ENCODE data around the gene PKDCC.

The PKDCC gene

GRCh38 chr2:42090216-42090615, 42.4 kb downstream of the PKDCC start:
- H3K18ac ChIP-seq (ENCODE audit: low read length), result no peak overlapping the region
- no peak overlapping the region for H3K4me2 ChIP-seq (ENCODE audit: insufficient read depth, low read length, poor library complexity, severe bottlenecking)
- H2BK120ac ChIP-seq (ENCODE audit: low read depth, low read length), result no peak overlapping the region
- no peak overlapping the region for H4K8ac ChIP-seq (ENCODE audit: low read depth, low read length)
- no peak overlapping the region for H2AFZ ChIP-seq (ENCODE audit: low read length)
- no peaks in the 10 kb centered on the region for H3K36me3 ChIP-seq (replicated peaks in 1 of 2; ENCODE audit: control insufficient read depth in 2 of 2, insufficient read depth in 2 of 2, low read length in 2 of 2)
- no peak overlapping the region for H3K23ac ChIP-seq (ENCODE audit: low read depth, low read length, poor library complexity)
- peaks cover 0 to 3% (median 0%) of the 10 kb centered on the region in 3 experiments for H3K27me3 ChIP-seq (ENCODE audit: control insufficient read depth in 3 of 3, insufficient read depth in 3 of 3, low read depth in 1 of 3, low read length in 3 of 3)
- no peaks in the 10 kb centered on the region for H3K79me1 ChIP-seq (ENCODE audit: low read depth, low read length)
- H3K9ac ChIP-seq (ENCODE audit: low read depth, low read length, poor library complexity), result no peak overlapping the region
- no peak overlapping the region for H3K4ac ChIP-seq (ENCODE audit: low read length)
- H3K4me1 ChIP-seq (ENCODE audit: control insufficient read depth in 2 of 2, insufficient read depth in 1 of 2, low read depth in 1 of 2, low read length in 2 of 2), result peaks cover 4 to 8% of the 10 kb centered on the region in 2 donors
- no peak overlapping the region for H2BK5ac ChIP-seq (ENCODE audit: low read length)
- no peak overlapping the region for H3K27ac ChIP-seq (replicated peaks; ENCODE audit: low read length)
- H2BK15ac ChIP-seq (ENCODE audit: low read length), result no peak overlapping the region
- H3K4me3 ChIP-seq (ENCODE audit: low read length in 2 of 2), result no peak overlapping the region
- no peak overlapping the region for H4K91ac ChIP-seq (ENCODE audit: low read depth, low read length, poor library complexity)
- no CpG with 5 or more reads among the region's 5 CpGs for WGBS, 2 donors (ENCODE audit: extremely low coverage in 2 of 2, insufficient read length in 2 of 2, insufficient replicate concordance in 1 of 2)
- no peaks in the 10 kb centered on the region for H3K9me3 ChIP-seq (replicated peaks in 1 of 2; ENCODE audit: control insufficient read depth in 2 of 2, insufficient read depth in 1 of 2, low read depth in 1 of 2, low read length in 2 of 2)
- H3K14ac ChIP-seq (ENCODE audit: low read length), result no peak overlapping the region
- H2AK5ac ChIP-seq (ENCODE audit: low read depth, low read length), result no peak overlapping the region
- H2BK12ac ChIP-seq (ENCODE audit: low read length), result no peak overlapping the region
- DNase-seq (ENCODE audit: low spot score), result no peak

DNA sequence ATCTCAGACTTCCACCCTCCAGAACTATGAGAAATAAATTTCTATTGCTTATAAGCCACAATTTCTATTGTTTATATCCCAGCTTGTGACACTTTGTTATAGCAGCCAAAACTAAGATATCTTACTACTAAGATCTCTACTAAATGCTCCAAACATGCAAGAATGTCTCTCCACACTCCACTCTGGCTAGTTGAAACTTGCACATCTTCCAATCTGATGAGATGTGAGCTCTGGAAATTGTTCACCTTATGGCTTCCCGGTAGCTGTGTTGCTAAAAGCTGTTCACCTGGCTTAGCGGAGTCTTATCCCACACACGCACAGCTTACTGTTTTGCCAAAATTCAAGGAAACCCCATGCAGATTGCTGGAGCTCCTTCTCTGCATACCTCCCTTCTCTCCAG, 43.9 kb downstream of the PKDCC start:
- Histone ChIP-seq H3K27me3 (ENCODE audit: control insufficient read depth in 3 of 3, insufficient read depth in 3 of 3, low read depth in 1 of 3, low read length in 3 of 3) (peaks cover 0 to 3% (median 0%) of the 10 kb centered on the region in 3 experiments), H3K9ac (ENCODE audit: low read depth, low read length, poor library complexity) (no peak overlapping the region), H3K4ac (ENCODE audit: low read length) (no peak overlapping the region), H3K18ac (ENCODE audit: low read length) (no peak overlapping the region), H3K4me2 (ENCODE audit: insufficient read depth, low read length, poor library complexity, severe bottlenecking) (no peak overlapping the region), H2BK12ac (ENCODE audit: low read length) (no peak overlapping the region), H2BK15ac (ENCODE audit: low read length) (no peak overlapping the region), H3K14ac (ENCODE audit: low read length) (no peak overlapping the region), H4K91ac (ENCODE audit: low read depth, low read length, poor library complexity) (no peak overlapping the region), H3K9me3 (replicated peaks in 1 of 2; ENCODE audit: control insufficient read depth in 2 of 2, insufficient read depth in 1 of 2, low read depth in 1 of 2, low read length in 2 of 2) (no peaks in the 10 kb centered on the region), H3K4me3 (ENCODE audit: low read length in 2 of 2) (no peak overlapping the region), H3K36me3 (replicated peaks in 1 of 2; ENCODE audit: control insufficient read depth in 2 of 2, insufficient read depth in 2 of 2, low read length in 2 of 2) (no peaks in the 10 kb centered on the region), H2AFZ (ENCODE audit: low read length) (peak overlapping the region; percentile 80), H3K4me1 (ENCODE audit: control insufficient read depth in 2 of 2, insufficient read depth in 1 of 2, low read depth in 1 of 2, low read length in 2 of 2) (peaks cover 4 to 8% of the 10 kb centered on the region in 2 donors), H2AK5ac (ENCODE audit: low read depth, low read length) (no peak overlapping the region), H4K8ac (ENCODE audit: low read depth, low read length) (no peak overlapping the region), H2BK120ac (ENCODE audit: low read depth, low read length) (peak overlapping the region; percentile 25), H3K79me1 (ENCODE audit: low read depth, low read length) (no peaks in the 10 kb centered on the region), H3K23ac (ENCODE audit: low read depth, low read length, poor library complexity) (no peak overlapping the region), H2BK5ac (ENCODE audit: low read length) (no peak overlapping the region), H3K27ac (replicated peaks; ENCODE audit: low read length) (no peak overlapping the region)
- DNase-seq (ENCODE audit: low spot score), result no peak
- WGBS, 2 donors (ENCODE audit: extremely low coverage in 2 of 2, insufficient read length in 2 of 2, insufficient replicate concordance in 1 of 2), result no CpG with 5 or more reads among the region's 3 CpGs

DNA sequence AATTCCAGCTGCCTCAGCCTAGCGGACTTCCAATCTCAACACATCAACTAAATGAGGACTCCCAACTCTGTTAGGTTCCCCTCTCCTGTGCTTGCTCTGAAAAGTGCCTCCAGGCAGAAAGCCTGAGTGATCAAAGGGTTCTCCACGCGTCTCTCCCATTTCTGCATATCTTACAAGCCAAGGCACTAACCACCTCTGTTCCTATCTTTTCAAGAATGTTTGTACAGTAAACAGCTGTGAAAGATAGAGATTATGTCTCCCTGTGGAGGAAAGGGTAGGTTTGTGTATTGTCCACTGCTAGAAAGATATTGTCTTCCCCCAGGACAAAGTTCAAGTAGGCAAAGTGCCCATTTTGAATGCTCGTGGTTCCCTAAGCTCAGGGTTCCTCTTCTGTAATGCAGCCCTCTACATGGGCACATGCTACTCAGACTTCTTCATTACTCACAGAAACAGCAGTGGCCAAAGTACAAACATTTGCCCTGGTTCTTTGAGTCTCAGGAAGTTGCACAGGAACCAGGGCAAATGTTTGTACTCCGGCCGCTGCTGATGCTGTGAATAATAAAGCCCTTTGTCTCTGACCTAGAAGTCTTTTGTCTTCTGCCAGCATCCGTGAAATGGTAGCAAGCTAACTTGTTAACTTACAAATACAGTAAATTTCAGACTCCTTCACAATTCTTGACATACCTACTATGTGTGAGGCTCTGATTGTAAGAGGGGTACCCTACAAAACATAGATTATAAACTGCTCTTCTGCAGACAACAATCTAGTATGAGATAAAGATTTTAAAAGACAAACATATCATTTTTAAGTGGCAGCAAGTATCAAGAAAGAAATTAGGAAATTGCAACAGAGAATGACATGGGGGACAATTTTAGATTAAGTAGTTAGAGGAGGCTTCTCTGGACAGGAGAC, 44.5 kb downstream of the PKDCC start:
- no peak overlapping the region for H3K4me2 ChIP-seq (ENCODE audit: insufficient read depth, low read length, poor library complexity, severe bottlenecking)
- no peak overlapping the region for H3K4ac ChIP-seq (ENCODE audit: low read length)
- no peak overlapping the region for H2BK5ac ChIP-seq (ENCODE audit: low read length)
- H3K27ac ChIP-seq (replicated peaks; ENCODE audit: low read length), result no peak overlapping the region
- no peak overlapping the region for H2AK5ac ChIP-seq (ENCODE audit: low read depth, low read length)
- H3K27me3 ChIP-seq (ENCODE audit: control insufficient read depth in 3 of 3, insufficient read depth in 3 of 3, low read depth in 1 of 3, low read length in 3 of 3), result peaks cover 0 to 3% (median 0%) of the 10 kb centered on the region in 3 experiments
- no peak overlapping the region for H3K9ac ChIP-seq (ENCODE audit: low read depth, low read length, poor library complexity)
- H3K18ac ChIP-seq (ENCODE audit: low read length), result no peak overlapping the region
- H2AFZ ChIP-seq (ENCODE audit: low read length), result peak overlapping the region; percentile 80
- H3K9me3 ChIP-seq (replicated peaks in 1 of 2; ENCODE audit: control insufficient read depth in 2 of 2, insufficient read depth in 1 of 2, low read depth in 1 of 2, low read length in 2 of 2), result no peaks in the 10 kb centered on the region
- H2BK120ac ChIP-seq (ENCODE audit: low read depth, low read length), result peak overlapping the region; percentile 25
- H3K14ac ChIP-seq (ENCODE audit: low read length), result no peak overlapping the region
- H3K4me3 ChIP-seq (ENCODE audit: low read length in 2 of 2), result no peak overlapping the region
- H3K23ac ChIP-seq (ENCODE audit: low read depth, low read length, poor library complexity), result no peak overlapping the region
- no peak overlapping the region for H2BK12ac ChIP-seq (ENCODE audit: low read length)
- no peak overlapping the region for H4K91ac ChIP-seq (ENCODE audit: low read depth, low read length, poor library complexity)
- no peak for DNase-seq (ENCODE audit: low spot score)
- no peaks in the 10 kb centered on the region for H3K36me3 ChIP-seq (replicated peaks in 1 of 2; ENCODE audit: control insufficient read depth in 2 of 2, insufficient read depth in 2 of 2, low read length in 2 of 2)
- no peak overlapping the region for H4K8ac ChIP-seq (ENCODE audit: low read depth, low read length)
- WGBS, 2 donors (ENCODE audit: extremely low coverage in 2 of 2, insufficient read length in 2 of 2, insufficient replicate concordance in 1 of 2), result no CpG with 5 or more reads among the region's 7 CpGs
- H3K4me1 ChIP-seq (ENCODE audit: control insufficient read depth in 2 of 2, insufficient read depth in 1 of 2, low read depth in 1 of 2, low read length in 2 of 2), result peaks cover 4 to 8% of the 10 kb centered on the region in 2 donors
- no peak overlapping the region for H2BK15ac ChIP-seq (ENCODE audit: low read length)
- H3K79me1 ChIP-seq (ENCODE audit: low read depth, low read length), result no peaks in the 10 kb centered on the region

- no peak for DNase-seq (ENCODE audit: low spot score)
- H3K4me2 ChIP-seq (ENCODE audit: insufficient read depth, low read length, poor library complexity, severe bottlenecking), result no peak overlapping the region
- no peak overlapping the region for H3K4me3 ChIP-seq (ENCODE audit: low read length in 2 of 2)
- peaks cover 0 to 3% (median 0%) of the 10 kb centered on the region in 3 experiments for H3K27me3 ChIP-seq (ENCODE audit: control insufficient read depth in 3 of 3, insufficient read depth in 3 of 3, low read depth in 1 of 3, low read length in 3 of 3)
- peaks cover 2% of the 10 kb centered on the region for H3K79me1 ChIP-seq (ENCODE audit: low read depth, low read length)
- H2BK120ac ChIP-seq (ENCODE audit: low read depth, low read length), result no peak overlapping the region
- peaks cover 4 to 8% of the 10 kb centered on the region in 2 donors for H3K4me1 ChIP-seq (ENCODE audit: control insufficient read depth in 2 of 2, insufficient read depth in 1 of 2, low read depth in 1 of 2, low read length in 2 of 2)
- no peaks in the 10 kb centered on the region for H3K36me3 ChIP-seq (replicated peaks in 1 of 2; ENCODE audit: control insufficient read depth in 2 of 2, insufficient read depth in 2 of 2, low read length in 2 of 2)
- H2BK12ac ChIP-seq (ENCODE audit: low read length), result no peak overlapping the region
- no peak overlapping the region for H3K23ac ChIP-seq (ENCODE audit: low read depth, low read length, poor library complexity)
- no peak overlapping the region for H2BK5ac ChIP-seq (ENCODE audit: low read length)
- H3K18ac ChIP-seq (ENCODE audit: low read length), result no peak overlapping the region
- H4K91ac ChIP-seq (ENCODE audit: low read depth, low read length, poor library complexity), result no peak overlapping the region
- no peak overlapping the region for H3K14ac ChIP-seq (ENCODE audit: low read length)
- H2BK15ac ChIP-seq (ENCODE audit: low read length), result no peak overlapping the region
- no peak overlapping the region for H4K8ac ChIP-seq (ENCODE audit: low read depth, low read length)
- H3K9ac ChIP-seq (ENCODE audit: low read depth, low read length, poor library complexity), result no peak overlapping the region
- H3K27ac ChIP-seq (replicated peaks; ENCODE audit: low read length), result no peak overlapping the region
- H3K9me3 ChIP-seq (replicated peaks in 1 of 2; ENCODE audit: control insufficient read depth in 2 of 2, insufficient read depth in 1 of 2, low read depth in 1 of 2, low read length in 2 of 2), result peaks cover 0 to 2% of the 10 kb centered on the region in 2 donors
- no peak overlapping the region for H3K4ac ChIP-seq (ENCODE audit: low read length)
- H2AK5ac ChIP-seq (ENCODE audit: low read depth, low read length), result no peak overlapping the region
- H2AFZ ChIP-seq (ENCODE audit: low read length), result no peak overlapping the region
Observed at GRCh38 chr2:42094114-42094513, 46.3 kb downstream of the PKDCC start.

Data from neuronal stem cell (in vitro differentiated cells).